CD4-positive, alpha-beta T cell treated with Interleukin-4 for 4 hours (primary cell): Measurements from ENCODE around the gene NOXO1.
A peak's percentile ranks its signal among the peaks of the same experiment; 100 is the strongest.

Source experiments
- DNase-seq: peaks from one replicate; pipeline ENCODE4 v3.0.0-alpha.2; 2020

NOXO1 gene

GRCh38 chr16:2009791-2010510 is 28.7 kb upstream of the NOXO1 start, which contains the start of gene ZNF598:
Gene ZNF598, minus strand, starts transcription at chr16:2009821.
- DNase-seq = peak; percentile 70

GRCh38 chr16:2009164-2009711 is 28.0 kb upstream of the NOXO1 start:
- no peak for DNase-seq

DNA sequence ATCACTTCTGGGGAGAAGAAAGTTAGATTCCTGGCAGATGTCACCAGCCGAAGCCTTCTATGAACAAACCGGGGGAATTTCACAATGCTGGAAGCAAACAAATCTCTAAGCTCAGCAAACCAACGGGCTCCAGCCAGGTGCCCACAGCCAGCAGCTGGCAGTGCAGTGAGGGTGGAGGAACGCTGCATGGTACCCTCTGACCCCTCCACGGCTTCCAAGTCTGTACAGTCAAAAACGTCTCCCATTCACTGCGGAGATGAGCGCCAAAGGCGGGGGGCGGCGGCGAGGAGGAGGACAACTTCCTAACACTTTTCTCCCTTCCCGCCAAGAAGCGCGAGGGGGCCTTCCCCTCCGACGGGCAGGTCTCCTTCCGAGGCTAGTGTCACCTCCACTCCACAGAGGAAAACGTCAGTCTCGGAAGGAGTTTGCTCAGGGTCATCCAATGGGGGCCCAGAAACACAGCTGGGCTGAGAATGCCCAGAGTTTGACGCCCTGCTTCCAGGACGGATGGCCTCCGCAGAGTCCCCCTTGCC is 27.4 kb upstream of the NOXO1 start:
- DNase-seq = peak; percentile 15

DNA sequence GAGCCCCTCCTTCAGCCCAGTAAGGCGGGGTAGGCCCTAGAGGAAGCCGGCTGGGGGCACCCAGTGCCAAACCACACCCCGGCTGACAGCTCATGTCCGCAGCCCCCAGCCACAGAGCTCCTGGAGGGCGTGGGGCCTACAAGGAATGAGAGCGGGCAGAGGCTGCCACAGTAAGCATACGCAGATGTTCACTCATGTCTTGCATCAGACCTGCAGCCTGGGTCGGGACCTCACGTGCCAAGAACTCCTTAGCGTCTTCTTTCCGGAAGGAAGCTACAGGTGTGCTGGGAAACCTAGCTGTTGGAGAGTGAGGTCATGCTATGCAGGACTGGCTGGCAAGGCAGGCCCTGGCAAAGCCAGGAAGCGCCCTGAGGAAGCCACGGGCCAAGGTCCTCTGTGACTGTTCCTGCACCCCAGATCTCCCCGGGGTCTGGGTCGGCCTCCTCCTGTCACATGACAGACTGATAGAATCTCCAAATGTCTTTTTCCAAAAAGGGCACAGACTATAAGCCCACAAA is 26.8 kb upstream of the NOXO1 start:
- DNase-seq = peak; percentile 19

DNA sequence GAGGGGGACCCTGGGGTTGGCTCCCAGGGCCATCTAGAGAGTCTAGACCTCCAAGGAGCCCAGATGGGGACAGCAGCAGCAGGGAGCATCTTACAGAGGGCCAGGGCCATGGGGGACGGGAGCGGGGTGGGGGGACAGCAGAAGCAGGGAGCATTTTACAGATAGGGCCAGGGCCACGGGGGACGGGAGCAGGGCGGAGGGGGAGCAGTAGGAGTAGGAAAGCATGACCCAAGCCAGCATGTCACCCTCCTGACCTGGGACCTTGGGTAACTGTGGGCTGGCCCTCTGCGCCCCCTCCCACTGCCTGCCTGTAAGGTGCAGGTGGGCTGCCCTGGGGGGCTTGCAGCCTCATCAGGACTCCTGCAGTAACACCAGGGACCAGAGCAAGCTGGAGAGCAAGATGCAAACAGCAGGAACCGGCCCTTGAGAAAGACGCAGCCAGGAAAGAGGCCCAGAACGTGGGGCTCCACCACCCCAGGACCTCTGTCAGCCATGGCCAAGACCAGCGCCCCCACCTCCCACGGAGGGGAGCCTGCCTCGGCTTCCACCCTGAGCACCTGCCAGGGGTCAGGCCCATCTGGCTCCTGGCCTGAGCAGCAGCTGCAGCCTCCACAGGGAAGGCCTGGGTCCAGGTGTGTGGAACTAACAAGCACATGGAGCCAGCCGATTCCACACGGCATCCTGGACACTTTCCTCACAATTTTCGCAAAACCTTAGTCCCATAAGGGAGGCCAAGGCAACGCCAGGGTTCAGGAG is 26.0 kb upstream of the NOXO1 start:
- no peak for DNase-seq

GRCh38 chr16:2006317-2006716 is 25.0 kb upstream of the NOXO1 start:
- no peak for DNase-seq

- DNase-seq = no peak
These were observed 24.4 kb upstream of the NOXO1 start for GRCh38 chr16:2005646-2006045.

DNA sequence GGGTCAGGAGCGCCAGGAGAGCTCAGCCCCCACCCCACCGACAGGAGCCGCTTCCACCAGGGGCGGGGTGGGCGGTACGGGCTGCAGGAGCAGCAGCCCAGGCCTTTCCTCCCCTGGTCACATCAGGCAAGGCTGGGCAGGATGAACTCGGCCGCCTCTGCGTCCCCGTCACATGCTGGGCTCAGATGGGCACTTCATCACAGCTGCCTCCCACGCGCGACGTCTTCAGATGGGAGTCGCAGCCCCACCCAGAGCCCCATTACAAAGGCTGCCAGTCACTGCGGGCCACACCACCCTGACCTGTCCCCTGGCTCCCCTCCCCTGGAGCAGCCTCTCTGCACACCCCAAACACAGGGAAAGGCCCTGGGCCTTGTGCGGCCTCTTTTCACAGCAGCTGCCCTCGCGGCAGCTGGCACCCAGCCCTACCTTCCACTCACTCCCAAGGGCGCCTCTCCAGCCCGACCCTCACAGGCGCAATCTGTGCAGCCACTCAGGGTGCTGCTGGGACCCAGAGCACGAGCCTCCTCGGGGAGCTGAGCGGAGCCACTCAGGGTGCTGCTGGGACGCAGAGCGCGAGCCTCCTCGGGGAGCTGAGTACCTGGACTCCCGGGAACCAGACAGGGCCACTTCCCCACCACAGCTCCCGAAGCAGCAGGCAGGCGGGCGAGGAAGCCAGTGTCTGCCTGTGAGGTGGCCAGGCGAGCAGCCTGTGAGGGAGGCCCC is 23.7 kb upstream of the NOXO1 start:
- no peak for DNase-seq

GRCh38 chr16:2003827-2004641 is 22.8 kb upstream of the NOXO1 start:
- peak; percentile 75 for DNase-seq

DNA sequence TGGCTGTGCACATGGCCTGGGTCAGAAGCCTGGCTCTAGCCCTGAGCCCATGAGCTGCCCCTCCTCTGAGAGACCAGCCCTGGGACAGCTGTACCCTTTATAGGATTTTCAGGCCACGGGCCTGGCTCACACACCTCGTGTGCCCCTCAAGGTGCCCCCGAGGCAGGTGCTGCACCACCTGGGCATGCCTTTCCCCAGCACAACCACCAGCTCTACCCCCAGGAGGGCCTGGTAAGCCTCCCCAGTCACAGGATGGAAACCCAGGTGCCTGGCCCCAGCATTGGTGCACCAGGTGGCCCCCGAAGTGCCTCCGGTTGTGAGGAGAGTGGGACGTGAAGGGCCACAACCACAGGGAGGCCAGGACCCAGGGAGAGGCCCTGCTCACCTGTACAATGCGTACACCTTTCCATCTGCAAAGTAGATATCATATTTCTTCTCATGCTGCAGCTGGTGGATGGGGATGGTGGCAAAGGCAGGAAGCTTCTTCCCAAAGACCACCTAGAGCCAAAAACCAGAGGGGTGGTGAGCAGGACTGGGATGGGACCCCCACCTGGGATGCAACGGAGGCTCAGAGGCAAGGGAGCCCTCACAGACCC is 22.1 kb upstream of the NOXO1 start:
- DNase-seq = no peak

DNA sequence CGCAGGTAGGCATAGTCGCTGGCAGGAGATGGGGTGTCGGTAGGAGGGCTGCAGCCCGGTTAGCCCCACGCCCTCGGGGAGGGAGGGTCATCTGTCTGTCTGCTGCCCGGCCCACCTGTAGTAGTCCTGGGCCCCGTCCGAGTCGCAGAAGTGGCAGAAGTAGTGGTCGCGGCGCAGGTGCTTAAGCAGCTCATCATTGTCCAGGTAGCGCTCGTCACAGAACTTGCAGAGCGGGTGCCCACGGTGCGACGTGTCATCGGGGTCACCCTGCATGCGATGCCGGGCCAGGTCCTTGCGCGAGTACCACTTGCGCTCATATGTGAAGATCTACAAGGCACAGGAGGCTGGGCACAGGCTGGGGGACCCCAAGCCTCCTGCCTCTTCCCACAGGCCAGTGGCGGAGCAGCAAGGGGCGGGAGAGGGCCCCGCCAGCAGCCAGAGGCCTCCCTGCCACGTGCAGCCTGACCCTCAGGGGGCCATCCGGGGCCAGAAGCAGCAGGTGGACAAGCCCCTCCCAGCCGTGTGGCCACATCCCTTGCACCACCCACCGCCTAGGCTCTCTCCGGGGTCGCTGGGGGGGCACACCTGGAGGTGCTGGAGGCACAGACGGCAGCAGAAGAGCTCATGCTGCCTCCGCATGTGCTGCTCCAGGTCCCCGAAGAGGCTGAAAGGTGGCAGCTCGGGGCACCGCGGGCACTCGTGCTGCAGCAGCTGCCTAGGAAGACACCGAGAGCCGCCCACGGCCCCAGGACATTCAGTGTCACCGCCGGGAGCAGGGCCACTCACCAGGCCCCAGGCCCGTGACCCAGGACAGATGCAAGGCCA is 21.3 kb upstream of the NOXO1 start:
- DNase-seq = no peak

DNA sequence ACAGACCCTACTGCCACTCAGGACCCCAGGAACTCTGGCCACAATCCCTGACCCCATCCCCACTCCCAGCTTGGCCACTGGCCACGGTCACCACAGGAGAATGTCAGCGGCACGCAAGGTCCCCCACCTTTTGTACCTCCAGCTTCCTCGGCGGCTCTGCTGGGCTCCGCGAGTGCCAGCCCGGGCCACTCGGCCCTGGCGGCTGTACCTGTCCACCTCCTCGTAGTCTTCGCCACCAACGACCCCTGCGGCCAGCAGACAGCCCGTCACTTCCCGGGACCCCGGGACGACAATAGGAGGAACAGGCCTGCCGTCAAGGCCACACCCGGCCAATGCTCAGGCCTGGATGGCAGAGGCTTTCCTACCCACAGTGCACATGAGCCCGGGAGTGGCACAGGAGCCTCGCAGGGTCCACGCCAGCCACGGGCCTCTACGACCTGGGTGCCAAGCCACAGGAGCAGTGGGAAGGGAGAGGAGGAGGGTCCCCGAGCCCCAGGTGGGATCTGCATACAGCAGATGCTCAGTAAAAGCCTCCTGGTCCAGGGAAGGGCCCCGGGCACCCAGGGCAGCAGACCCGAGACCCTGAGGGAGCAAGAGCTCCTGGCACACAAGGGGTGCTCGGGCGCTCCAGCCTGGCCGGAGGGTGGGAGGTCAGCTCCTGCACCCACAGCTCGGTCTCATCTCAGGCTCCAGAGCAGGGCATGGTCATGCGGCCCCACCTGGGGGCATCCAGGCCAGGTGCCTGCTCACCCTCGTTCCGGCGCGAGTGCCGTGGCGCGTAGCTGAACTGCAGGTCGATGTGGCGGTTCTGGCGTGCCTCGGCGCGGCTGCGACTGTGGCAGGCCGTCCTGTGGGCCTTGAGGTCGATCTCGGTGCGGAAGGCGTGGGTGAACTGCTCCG is 20.4 kb upstream of the NOXO1 start:
- no peak for DNase-seq

DNA sequence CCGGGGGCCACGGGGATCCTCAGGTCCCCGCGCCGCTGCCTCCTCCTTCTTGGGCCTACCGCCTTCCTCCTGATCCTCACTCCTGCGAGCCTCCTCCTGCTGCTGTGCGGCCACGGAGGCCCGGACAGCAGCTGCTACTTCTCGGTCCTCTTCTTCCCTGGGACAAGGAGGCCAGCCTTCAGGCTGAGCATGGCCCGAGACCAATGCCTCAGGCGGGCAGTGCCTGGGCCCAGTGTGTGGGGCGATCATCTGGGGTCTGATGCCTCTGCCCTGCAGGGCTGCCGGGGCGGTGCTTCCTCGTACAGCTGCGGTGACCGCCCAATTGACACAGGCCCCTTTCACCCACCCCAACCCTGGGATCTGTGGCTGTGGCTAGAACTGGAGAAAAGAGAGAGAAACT is 19.8 kb upstream of the NOXO1 start:
- DNase-seq = no peak

GRCh38 chr16:1999866-2000514 is 18.7 kb upstream of the NOXO1 start:
- DNase-seq = no peak

- DNase-seq = no peak
These were observed 17.9 kb upstream of the NOXO1 start for GRCh38 chr16:1998852-1999801.

GRCh38 chr16:1998360-1998835 is 17.1 kb upstream of the NOXO1 start:
- no peak for DNase-seq

DNA sequence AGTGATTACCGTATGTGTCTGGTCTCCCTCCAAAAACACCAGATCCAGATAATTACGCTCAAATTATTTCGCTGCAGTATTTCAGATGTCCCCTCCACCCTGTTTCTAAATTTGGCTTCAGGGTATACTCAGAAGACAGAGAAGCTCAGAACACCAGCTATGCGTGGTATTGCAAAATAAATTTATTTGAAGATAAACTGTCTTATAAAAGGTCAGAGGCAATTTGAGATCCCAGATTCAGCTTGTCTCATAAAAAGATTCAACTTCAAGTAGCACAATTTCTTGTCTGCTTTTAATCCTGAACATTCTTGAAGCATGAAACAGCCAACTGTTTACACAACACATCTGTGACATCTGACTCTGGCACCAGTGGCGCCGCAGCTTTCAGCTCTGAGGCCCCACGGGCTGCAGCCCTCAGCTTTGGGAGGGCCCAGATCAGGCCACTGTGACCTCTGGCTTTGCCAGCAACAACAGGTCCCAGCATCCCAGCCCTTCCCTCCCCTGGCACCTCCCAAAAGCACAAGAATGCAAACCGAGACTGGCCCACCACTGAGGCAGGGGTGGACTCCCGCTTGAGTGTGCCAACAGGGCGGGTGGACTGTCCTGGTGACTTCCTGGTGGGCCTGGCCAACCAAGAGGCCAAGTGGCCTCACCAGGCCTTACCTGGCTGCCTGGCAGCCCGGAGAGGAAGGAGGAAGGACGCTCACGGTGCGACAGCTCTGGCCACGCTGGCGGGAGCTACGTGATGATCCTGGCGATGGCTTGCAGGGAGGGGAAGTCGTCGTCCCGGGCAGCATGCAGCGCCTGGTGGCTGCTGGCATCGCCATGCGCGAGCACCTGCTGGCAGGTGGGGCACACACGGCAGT is 16.5 kb upstream of the NOXO1 start:
- no peak for DNase-seq
